Stimulated activated naive CD4-positive, alpha-beta T cell treated with Interleukin-2 at 50 U/mL for 16 hours (primary cell): ENCODE measurements around the gene SPACA7.

Experiments
- DNase-seq: peaks from one replicate; lab custom pipeline; 2025; lab: John Stamatoyannopoulos, UW

The SPACA7 gene

GRCh38 chr13:112465251-112466131, 89.3 kb downstream of the SPACA7 start:
- DNase-seq = no peak

GRCh38 chr13:112466132-112467058, 90.2 kb downstream of the SPACA7 start:
- no peak for DNase-seq

GRCh38 chr13:112467236-112467635, 91.1 kb downstream of the SPACA7 start:
- DNase-seq = no peak

- no peak for DNase-seq
Observed at GRCh38 chr13:112468069-112468468, 91.9 kb downstream of the SPACA7 start.

GRCh38 chr13:112469071-112469745, 93.1 kb downstream of the SPACA7 start:
- DNase-seq = no peak

GRCh38 chr13:112473818-112474217, 97.7 kb downstream of the SPACA7 start:
- DNase-seq = no peak

- no peak for DNase-seq
Observed at GRCh38 chr13:112474869-112475268, 98.7 kb downstream of the SPACA7 start.

- DNase-seq = no peak
Observed at GRCh38 chr13:112475889-112476288, 99.7 kb downstream of the SPACA7 start.

- no peak for DNase-seq
Observed at GRCh38 chr13:112477070-112477619, 101.0 kb downstream of the SPACA7 start.

- DNase-seq = no peak
Observed at GRCh38 chr13:112479389-112479788, 103.2 kb downstream of the SPACA7 start.

GRCh38 chr13:112481458-112481857, 105.3 kb downstream of the SPACA7 start:
- DNase-seq = no peak

- no peak for DNase-seq
Observed at GRCh38 chr13:112483299-112483698, 107.1 kb downstream of the SPACA7 start.
